ENCODE data around the gene BTBD1.

DNA sequence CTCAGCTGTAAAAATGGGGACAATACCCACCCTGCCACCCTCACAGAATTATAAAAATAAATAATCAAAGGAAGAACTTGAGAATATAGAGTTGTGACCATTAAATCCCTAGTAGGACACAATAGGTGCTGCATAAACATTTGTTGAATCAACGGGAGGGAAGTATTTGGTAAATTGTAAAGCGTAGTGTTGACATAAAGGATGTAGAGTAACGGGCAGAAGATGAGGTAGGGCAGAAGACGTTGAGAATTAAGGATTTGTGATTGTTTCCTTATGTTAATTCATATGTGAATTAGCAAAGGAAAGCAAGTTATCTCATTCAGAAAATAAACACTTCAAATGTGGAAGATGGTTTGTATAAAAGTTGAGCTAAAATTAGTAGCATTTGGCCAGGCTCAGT is 73.9 kb downstream of the BTBD1 start:
- TF ChIP-seq, protein P1, sequence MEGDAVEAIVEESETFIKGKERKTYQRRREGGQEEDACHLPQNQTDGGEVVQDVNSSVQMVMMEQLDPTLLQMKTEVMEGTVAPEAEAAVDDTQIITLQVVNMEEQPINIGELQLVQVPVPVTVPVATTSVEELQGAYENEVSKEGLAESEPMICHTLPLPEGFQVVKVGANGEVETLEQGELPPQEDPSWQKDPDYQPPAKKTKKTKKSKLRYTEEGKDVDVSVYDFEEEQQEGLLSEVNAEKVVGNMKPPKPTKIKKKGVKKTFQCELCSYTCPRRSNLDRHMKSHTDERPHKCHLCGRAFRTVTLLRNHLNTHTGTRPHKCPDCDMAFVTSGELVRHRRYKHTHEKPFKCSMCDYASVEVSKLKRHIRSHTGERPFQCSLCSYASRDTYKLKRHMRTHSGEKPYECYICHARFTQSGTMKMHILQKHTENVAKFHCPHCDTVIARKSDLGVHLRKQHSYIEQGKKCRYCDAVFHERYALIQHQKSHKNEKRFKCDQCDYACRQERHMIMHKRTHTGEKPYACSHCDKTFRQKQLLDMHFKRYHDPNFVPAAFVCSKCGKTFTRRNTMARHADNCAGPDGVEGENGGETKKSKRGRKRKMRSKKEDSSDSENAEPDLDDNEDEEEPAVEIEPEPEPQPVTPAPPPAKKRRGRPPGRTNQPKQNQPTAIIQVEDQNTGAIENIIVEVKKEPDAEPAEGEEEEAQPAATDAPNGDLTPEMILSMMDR (IDR thresholded peaks at IDR 0.05) = no peak
- TF ChIP-seq POLR2A (IDR thresholded peaks at IDR 0.05) (no peak), EP300 (IDR thresholded peaks at IDR 0.05) (no peak), POLR2AphosphoS5 (IDR thresholded peaks at IDR 0.05) (no peak)

Data from upper lobe of left lung (tissue), 4 donors.